MM.1S (cell line): ENCODE data around the gene SMURF2.

Experiments used
- EZH2phosphoT487 ChIP-seq: fragments of 300-600 bp; sonication (generic); IDR thresholded peaks from 2 replicates; pipeline ENCODE4 v1.6.1; 2018; ENCODE audit warnings: antibody characterized with exemption, low read length
- TF ChIP-seq, protein P1 (sequence below): fragments of 300-600 bp; sonication (generic); IDR thresholded peaks from 2 replicates; pipeline ENCODE4 v1.5.1; 2016; ENCODE audit warnings: antibody characterized with exemption, low read length, mixed read lengths

DNA sequence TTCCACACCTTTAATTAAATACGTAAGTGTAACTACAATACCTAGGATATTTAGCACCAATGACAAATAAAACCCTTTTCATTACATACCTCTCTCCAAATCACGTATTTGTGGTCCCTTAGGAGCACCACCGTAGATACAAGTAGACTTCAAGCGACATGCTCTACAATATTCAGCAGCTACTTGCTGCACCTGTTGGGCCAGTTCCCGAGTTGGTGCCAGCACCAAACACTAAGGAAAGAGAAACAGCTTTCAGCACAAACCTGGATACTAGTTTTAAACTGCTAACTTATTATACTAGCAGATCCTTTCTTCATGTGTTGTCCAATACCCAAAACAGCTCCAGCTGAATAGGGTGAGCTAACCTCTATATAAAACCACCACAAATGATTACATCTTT, 158.8 kb downstream of the SMURF2 start:
- TF ChIP-seq, protein P1, sequence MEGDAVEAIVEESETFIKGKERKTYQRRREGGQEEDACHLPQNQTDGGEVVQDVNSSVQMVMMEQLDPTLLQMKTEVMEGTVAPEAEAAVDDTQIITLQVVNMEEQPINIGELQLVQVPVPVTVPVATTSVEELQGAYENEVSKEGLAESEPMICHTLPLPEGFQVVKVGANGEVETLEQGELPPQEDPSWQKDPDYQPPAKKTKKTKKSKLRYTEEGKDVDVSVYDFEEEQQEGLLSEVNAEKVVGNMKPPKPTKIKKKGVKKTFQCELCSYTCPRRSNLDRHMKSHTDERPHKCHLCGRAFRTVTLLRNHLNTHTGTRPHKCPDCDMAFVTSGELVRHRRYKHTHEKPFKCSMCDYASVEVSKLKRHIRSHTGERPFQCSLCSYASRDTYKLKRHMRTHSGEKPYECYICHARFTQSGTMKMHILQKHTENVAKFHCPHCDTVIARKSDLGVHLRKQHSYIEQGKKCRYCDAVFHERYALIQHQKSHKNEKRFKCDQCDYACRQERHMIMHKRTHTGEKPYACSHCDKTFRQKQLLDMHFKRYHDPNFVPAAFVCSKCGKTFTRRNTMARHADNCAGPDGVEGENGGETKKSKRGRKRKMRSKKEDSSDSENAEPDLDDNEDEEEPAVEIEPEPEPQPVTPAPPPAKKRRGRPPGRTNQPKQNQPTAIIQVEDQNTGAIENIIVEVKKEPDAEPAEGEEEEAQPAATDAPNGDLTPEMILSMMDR, result no peak
- TF ChIP-seq EZH2phosphoT487, result no peak
